HG02798 (cell line): ENCODE data around the gene RBBP8.

Experiments
- ATAC-seq: cut with Tn5 transposase; IDR thresholded peaks from one replicate; pipeline ENCODE4 v1.9.1; 2021; ENCODE audit warnings: mild to moderate bottlenecking; ENCODE audit not compliant: unreplicated experiment, poor library complexity

RBBP8 gene

GRCh38 chr18:22987547-22988189 is 54.5 kb downstream of the RBBP8 start:
- peak; percentile 22 for ATAC-seq

- ATAC-seq: peak; percentile 58
Observed at GRCh38 chr18:22988208-22988607, 55.1 kb downstream of the RBBP8 start.

DNA sequence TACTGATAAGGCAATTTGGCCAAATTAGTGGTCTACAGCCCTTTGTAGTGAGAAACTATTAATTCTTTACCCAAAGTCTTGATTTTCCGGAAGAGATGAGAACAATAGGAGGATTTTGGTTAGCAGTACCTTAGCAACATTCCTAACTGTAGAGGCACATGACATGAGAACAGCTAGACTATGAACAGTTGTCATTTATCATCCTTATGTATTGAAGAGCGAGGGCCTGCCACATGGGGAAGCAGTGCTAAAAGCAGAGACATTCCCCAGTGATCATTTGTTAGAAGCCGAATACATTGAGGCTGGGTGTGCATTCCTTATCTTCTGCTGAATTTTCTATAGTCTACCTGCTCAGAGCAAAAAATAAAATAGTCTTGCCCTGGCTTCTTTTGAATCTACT is 65.2 kb downstream of the RBBP8 start:
- no peak for ATAC-seq

DNA sequence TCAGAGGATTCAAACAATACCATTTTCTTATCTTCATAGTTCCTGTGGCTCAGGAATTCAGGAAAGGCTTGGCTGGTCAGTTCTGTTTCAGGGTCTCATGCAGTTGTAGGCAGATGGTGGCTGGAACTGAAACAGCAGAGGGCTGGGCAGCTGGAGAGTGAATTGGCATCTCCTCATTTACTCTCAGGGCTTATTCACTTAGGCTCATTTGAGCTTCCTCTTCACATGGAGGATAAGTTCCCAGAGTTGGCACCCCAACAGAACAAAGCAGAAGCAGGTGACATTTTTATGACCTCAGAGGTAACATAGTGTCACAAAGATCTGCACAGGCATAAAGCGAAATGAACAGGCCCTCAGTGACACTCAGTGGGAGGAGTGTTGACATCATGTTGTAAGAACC is 66.1 kb downstream of the RBBP8 start:
- no peak for ATAC-seq

DNA sequence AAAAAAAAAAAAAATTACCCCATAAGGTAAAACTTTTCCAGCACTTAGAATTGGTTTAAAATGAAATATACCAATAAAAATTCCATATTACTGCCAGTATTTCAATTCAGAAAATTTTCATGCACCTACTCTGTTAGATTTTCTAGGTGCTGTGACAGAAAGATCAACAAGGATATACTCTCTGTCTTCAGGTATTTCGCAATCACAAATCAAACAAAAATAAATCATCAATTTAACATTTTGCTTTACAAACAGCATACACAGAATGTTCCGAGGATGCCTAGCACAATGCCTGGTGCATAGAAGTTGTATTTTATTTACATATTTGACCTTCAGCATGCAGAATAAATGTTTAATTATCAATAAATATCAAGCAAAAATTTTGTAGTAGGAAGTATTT is 66.5 kb downstream of the RBBP8 start:
- no peak for ATAC-seq

DNA sequence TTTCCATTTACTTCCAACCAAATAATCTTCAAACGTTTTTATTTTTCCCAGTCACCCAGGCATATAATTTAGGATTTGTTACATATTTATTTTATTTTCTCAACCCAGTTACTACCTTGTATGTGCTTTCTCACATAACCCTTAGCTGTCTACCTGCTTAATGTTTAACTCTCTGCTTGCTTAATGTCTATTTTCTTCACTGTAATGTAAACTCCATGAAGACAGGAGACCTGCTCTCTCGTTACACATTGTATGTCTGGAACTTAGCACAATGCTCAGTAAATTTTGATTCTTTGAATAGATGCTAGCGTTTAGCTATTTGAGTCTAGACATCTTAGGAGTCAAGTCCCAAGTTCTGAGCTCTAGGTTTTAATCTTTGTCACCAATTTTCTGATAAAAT is 70.2 kb downstream of the RBBP8 start:
- no peak for ATAC-seq

DNA sequence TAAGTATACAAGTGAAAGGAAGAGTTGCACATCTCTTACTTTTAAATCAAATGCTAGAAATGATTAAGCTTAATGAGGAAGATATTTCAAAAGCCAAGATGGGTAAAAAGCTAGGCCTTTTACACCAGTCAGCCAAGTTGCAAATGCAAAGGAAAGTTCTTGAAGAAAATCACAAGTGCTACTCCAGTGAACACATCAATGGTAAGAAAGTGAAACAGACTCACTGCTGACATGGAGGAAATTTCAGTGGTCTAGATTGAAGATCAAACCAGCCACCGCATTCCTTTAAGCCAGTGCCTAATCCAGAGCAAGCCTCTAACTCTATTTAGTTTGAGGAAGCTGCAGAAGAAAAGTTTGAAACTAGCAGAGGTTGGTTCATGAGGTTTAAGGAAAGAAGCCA is 79.1 kb downstream of the RBBP8 start:
- no peak for ATAC-seq

DNA sequence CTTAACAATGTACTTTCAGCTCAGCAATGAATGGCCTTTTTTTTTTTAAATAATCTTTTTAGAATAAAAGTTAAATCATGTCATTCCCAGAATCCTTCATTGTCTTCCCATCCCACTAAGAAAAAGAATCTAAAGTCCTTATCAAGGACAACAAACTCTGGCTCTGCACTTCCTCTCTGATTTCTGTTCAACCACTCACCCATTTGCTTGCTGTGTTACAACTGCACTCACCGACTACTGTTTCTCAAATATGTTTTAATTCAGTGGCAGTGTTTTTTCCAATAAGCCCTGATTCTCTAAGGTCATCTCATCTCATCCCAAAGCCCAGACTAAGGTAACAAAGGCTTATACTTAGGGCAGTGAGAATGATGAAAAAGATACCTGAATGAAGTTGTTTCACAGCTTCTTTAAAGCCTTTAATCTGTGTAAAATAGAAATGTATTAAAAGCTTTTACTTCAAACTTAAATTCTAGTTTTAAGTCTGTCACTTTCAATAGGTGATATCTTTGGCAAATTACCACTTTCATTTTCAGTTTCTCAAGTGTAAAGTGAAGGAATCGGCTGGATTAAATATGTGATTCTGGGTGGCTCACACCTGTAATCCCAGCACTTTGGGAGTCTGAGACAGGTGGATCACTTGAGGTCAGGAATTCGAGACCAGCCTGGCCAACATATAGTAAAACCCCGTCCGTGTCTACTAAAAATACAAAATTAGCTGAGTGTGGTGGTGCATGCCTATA is 87.6 kb downstream of the RBBP8 start:
- no peak for ATAC-seq

DNA sequence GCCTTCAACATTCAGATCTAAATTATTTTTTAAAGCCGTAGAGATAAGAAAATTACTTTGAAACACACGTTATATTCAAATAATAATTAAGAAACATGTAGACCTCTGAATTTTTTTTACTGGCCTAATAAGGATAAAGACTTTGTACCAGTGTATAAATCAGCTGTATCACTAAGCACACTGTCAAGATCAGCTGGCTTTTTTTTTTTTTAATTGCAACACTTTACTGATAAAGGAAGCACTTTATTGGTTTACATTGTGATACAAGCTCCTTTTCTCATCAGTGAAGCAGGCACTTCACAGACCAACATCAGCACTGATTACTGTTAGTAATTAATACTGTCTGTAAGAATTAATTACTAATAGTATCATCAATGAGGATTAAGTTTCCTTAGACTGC is 88.5 kb downstream of the RBBP8 start:
- ATAC-seq: no peak

DNA sequence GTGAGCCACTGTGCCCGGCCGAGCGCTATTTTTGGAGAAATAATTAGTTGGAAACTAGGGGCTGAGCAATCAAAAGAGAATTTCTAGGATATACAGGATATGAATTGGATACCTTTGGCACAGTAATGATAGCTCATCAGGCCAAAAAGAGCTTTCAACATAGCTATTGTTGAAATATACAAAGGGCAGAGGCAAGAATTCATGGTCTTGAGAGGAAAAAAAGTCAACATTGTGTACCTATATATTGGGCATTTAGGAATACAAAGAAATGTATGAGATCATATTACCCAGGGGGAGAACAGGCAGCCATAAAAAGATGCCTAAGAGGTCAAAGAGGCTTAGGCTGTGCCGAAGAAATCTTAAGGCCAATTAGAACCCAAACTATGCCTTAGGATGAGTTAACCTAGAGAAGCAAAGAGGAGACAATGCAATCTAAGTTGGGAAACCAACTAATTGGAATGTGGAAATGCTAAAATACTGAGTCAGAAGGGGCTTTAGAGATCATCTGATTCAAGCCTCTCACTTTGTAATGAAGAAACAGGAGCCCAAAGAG is 99.0 kb downstream of the RBBP8 start:
- no peak for ATAC-seq

GRCh38 chr18:23033056-23033455 is 99.9 kb downstream of the RBBP8 start:
- no peak for ATAC-seq

GRCh38 chr18:23036660-23037201 is 103.6 kb downstream of the RBBP8 start:
- no peak for ATAC-seq

- ATAC-seq: no peak
Observed at GRCh38 chr18:23037646-23038045, 104.5 kb downstream of the RBBP8 start.

DNA sequence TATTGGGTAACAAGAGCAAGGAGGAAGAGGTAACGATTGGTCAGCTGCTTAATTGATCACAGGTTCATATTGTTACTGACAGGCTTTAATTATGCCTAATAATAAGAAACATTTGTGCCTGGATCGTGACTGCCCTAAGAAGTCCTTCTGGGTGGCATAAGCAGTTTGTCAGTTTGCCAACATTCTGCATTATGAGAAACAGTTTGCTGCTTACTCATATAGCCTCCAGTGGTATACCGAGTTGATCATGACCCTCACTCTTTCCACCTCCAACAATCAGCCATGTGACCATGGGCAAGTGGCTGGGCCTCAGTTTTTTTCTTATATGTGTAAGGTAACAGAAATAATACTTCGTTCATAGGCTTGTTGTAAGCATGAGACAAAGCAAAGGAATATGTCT is 105.6 kb downstream of the RBBP8 start:
- ATAC-seq: no peak

DNA sequence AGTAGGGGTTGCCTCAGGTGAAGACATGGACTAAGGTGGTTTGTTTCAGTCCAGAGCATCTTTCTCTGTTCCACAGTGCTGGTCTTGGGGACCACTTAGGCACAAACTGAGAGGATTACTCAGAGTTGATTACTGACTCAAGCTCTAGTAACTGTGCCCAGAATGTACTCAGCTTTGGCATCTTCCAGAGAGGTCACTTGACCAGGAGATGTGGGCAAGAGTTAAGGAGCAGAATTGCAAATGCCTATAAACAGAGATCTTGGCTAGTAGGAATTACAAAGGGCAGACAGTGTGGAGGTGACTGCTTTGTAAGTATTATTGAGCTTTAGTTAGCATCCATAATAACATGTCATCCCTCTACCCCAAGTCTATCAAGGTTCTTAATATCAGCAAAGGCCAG is 109.0 kb downstream of the RBBP8 start:
- no peak for ATAC-seq

DNA sequence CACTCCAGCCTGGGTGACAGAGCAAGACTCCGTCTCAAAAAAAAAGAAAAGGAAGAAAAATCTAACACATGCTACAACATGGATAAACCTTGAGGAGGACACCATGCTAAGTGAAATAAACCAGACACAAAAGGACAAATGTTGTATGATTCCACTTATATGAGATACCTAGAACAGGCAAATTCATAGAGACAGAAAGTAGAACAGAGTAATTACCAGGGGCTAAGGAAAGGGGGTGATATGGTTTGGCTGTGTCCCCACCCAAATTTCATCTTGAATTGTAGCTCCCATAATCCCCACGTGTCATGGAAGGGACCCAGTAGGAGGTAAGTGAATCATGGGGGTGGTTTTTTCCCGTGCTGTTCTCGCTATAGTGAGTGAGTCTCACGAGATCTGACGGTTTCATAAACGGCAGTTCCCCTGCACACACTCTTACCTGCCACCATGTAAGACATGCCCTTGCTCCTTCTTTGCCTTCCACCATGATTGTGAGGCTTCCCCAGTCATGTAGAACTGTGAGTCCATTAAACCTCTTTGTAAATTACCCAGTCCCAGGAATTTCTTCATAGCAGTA is 110.8 kb downstream of the RBBP8 start:
- ATAC-seq: no peak

GRCh38 chr18:23049698-23050373 is 116.7 kb downstream of the RBBP8 start:
- no peak for ATAC-seq

DNA sequence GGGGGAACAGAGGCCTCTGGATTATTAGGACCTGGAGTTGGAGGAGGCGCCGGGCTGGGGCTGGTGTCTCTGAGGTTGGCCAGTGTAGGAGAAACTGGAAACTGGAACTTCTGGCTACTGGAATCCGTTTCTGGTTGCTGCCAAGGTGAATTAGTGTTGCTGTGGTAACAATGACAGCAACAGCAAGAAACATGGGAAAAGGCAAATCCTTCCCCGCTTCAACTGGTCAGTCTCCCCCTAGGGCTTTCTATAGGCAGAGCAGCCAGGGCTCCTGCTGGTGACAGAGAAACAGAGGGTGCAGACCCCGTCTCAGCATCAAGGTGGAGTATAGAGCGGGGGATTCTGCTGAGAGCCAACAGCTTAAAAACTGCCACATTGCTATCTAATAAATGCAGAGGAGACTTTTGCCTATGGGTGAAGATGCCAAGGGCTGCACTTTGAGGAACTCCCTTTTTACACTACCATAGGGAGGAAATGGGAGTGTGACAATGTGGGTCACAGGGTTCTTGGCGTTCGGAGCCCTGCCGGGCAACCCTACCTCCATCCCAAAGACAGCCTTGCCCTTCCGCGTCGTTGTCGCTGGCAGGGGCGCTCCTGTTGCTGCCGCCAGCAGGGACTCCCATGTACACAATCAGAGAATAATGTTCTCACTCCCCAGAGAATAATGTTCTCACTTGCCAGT is 120.8 kb downstream of the RBBP8 start:
- ATAC-seq: no peak

GRCh38 chr18:23054553-23054952 is 121.4 kb downstream of the RBBP8 start:
- ATAC-seq: no peak

- no peak for ATAC-seq
Observed at GRCh38 chr18:23056315-23056714, 123.2 kb downstream of the RBBP8 start.
